ENCODE data around the gene CUL2. TPM values are rescaled to one million over a fixed set of nuclear protein-coding genes. Genes with fewer than 3 reads are reported as not detected.
"Not testable (repeated sequence)": the region's sequence is repeated elsewhere in the genome, so short reads cannot be mapped to it uniquely, and the experiment has no call there.

CUL2 gene
- total RNA-seq, 4 donors from 2014 or later, result 12.7 to 21.2 (median 19.5) TPM

DNA sequence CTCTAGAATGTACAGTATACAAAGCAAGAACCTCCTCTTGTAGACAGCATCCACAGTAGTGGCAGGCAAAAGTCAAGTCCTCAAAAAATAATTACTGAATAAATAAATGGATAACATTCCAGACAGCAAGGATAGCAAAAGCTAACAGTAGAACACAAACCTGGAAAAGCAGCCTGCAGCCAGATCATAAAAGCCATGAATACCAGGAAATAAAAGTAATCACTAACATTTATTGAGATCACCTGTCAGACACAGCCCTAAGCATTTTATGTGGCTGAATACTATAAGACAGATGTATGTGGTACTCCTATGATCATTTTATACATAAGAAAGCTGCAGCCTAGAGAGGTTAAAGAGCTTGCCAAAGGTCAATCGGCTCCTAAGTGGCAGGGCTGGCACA is 34.0 kb downstream of the CUL2 start:
- DNase-seq, result no peak
- Histone ChIP-seq H3K27ac (no peak overlapping the region), H3K36me3 (peaks cover 0 to 94% (median 11%) of the 10 kb centered on the region in 3 donors), H3K27me3 (no peaks in the 10 kb centered on the region), H3K4me3 (no peak overlapping the region), H3K9me3 (no peaks in the 10 kb centered on the region), H3K4me1 (no peaks in the 10 kb centered on the region)
- intact Hi-C loops (cut with DNase I), result no loop called here
- TF ChIP-seq POLR2A (IDR thresholded peaks at IDR 0.05), result no peak
- TF ChIP-seq, protein P1, sequence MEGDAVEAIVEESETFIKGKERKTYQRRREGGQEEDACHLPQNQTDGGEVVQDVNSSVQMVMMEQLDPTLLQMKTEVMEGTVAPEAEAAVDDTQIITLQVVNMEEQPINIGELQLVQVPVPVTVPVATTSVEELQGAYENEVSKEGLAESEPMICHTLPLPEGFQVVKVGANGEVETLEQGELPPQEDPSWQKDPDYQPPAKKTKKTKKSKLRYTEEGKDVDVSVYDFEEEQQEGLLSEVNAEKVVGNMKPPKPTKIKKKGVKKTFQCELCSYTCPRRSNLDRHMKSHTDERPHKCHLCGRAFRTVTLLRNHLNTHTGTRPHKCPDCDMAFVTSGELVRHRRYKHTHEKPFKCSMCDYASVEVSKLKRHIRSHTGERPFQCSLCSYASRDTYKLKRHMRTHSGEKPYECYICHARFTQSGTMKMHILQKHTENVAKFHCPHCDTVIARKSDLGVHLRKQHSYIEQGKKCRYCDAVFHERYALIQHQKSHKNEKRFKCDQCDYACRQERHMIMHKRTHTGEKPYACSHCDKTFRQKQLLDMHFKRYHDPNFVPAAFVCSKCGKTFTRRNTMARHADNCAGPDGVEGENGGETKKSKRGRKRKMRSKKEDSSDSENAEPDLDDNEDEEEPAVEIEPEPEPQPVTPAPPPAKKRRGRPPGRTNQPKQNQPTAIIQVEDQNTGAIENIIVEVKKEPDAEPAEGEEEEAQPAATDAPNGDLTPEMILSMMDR (IDR thresholded peaks at IDR 0.05), result no peak
- WGBS, 2 donors, result 67 to 79% methylated on average over 1 of the region's 1 CpG

DNA sequence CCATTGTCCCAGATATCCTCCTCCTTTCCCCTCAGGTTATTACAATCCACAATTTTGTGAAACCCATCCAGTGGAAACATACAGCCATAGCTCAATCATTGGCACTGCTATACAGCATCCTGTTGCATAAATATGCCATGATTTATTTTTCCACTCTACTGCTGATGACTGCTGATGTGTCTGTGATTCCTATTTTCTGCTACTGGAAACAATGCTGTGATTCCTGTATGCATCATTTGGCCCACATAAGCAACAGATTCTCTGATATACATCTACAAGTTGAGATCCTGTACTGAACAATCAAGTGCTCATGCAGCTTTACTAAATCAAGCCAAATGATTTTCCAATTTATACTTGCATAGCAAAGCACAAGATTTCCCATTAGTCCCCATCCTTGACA is 39.6 kb downstream of the CUL2 start:
- intact Hi-C loops (cut with DNase I), result no loop called here
- DNase-seq, result no peak
- Histone ChIP-seq H3K27ac (no peak overlapping the region), H3K27me3 (no peaks in the 10 kb centered on the region), H3K4me1 (no peaks in the 10 kb centered on the region), H3K9me3 (no peaks in the 10 kb centered on the region), H3K4me3 (no peak overlapping the region), H3K36me3 (peaks cover 0 to 91% (median 0%) of the 10 kb centered on the region in 3 donors)
- TF ChIP-seq, protein P1 (IDR thresholded peaks at IDR 0.05), result no peak
- no peak for TF ChIP-seq POLR2A (IDR thresholded peaks at IDR 0.05)

- no peak overlapping the region for H3K27ac ChIP-seq
- 65 to 79% methylated on average over 2 of the region's 2 CpGs for WGBS, 2 donors
- intact Hi-C loops (cut with DNase I), result no loop called here
- H3K9me3 ChIP-seq, result no peaks in the 10 kb centered on the region
- peaks cover 0 to 15% (median 6%) of the 10 kb centered on the region in 3 donors for H3K4me1 ChIP-seq
- H3K36me3 ChIP-seq, result peaks cover 0 to 83% (median 7%) of the 10 kb centered on the region in 3 donors
- no peaks in the 10 kb centered on the region for H3K27me3 ChIP-seq
- no peak for DNase-seq
- H3K4me3 ChIP-seq, result no peak overlapping the region
- TF ChIP-seq, protein P1 (IDR thresholded peaks at IDR 0.05), result no peak
- no peak for TF ChIP-seq POLR2A (IDR thresholded peaks at IDR 0.05)
Observed at GRCh38 chr10:35046074-35046473, 44.1 kb downstream of the CUL2 start.

DNA sequence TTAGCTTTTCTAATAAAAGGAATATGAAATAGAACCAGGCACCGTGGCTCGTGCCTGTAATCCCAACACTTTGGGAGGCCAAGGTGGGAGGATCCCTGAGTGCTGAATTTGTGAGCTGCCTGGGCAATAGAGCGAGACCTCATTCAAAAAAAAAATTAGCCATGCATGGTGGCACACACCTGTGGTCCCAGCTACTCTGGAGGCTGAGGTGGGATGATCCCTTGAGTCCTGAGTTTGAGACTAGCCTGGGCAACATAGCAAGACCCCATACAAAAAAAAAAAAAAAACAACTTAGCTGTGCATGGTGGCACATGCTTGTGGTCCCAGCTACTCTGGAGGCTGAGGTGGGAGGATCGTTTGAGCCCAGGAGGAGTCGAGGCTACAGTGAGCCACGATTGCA is 44.9 kb downstream of the CUL2 start:
- DNase-seq; H3K4me3 ChIP-seq; intact Hi-C loops (cut with DNase I); H3K9me3 ChIP-seq; H3K27ac ChIP-seq; H3K27me3 ChIP-seq: not testable (repeated sequence)
- peaks cover 0 to 23% (median 6%) of the 10 kb centered on the region in 3 donors for H3K4me1 ChIP-seq
- 84 to 93% methylated on average over 5 to 6 of the region's 6 CpGs for WGBS, 2 donors
- peaks cover 0 to 81% (median 7%) of the 10 kb centered on the region in 3 donors for H3K36me3 ChIP-seq

GRCh38 chr10:35043796-35044344 is 46.3 kb downstream of the CUL2 start:
- WGBS, 2 donors, result 75 to 91% methylated on average over 4 of the region's 4 CpGs
- Histone ChIP-seq H3K9me3 (no peaks in the 10 kb centered on the region), H3K4me3 (no peak overlapping the region), H3K4me1 (peaks cover 0 to 23% (median 6%) of the 10 kb centered on the region in 3 donors), H3K36me3 (peaks cover 0 to 76% (median 7%) of the 10 kb centered on the region in 3 donors), H3K27me3 (no peaks in the 10 kb centered on the region), H3K27ac (no peak overlapping the region)
- intact Hi-C loops (cut with DNase I), result no loop called here
- DNase-seq, result no peak
- TF ChIP-seq POLR2A (IDR thresholded peaks at IDR 0.05), result no peak
- TF ChIP-seq, protein P1 (IDR thresholded peaks at IDR 0.05), result no peak

- DNase-seq, result no peak
- Histone ChIP-seq H3K4me1 (peaks cover 0 to 23% (median 6%) of the 10 kb centered on the region in 3 donors), H3K4me3 (no peak overlapping the region), H3K36me3 (peaks cover 0 to 70% (median 7%) of the 10 kb centered on the region in 3 donors), H3K9me3 (no peaks in the 10 kb centered on the region), H3K27ac (no peak overlapping the region), H3K27me3 (no peaks in the 10 kb centered on the region)
- no peak for TF ChIP-seq POLR2A (IDR thresholded peaks at IDR 0.05)
- TF ChIP-seq, protein P1 (IDR thresholded peaks at IDR 0.05), result no peak
- WGBS, 2 donors, result 73 to 81% methylated on average over 1 to 3 of the region's 3 CpGs
- intact Hi-C loops (cut with DNase I), result no loop called here
Observed at GRCh38 chr10:35042783-35043182, 47.4 kb downstream of the CUL2 start.

Data from esophagus squamous epithelium (tissue), 5 donors.